Activated naive CD4-positive, alpha-beta T cell treated with anti-CD3 and anti-CD28 coated beads, Interleukin-2, amount 50 U/mL, for 72 hours (primary cell): Measurements from ENCODE around the gene NUP205. TPM values are rescaled to one million over a fixed set of nuclear protein-coding genes. Genes with fewer than 3 reads are reported as not detected.
"Not testable (repeated sequence)": the region's sequence is repeated elsewhere in the genome, so short reads cannot be mapped to it uniquely, and the experiment has no call there.

Source experiments
- ATAC-seq, 2 donors: fragments of 150-1000 bp; cut with Tn5 transposase; 2 replicates each; pipeline ENCODE4 v1.10.0; 2021; ENCODE audit warnings: mild to moderate bottlenecking in 2 of 2, moderate library complexity in 2 of 2
- DNase-seq, 2 donors: peaks; one replicate each; pipeline ENCODE4 v3.0.0; 2021 to 2022; ENCODE audit warnings: low spot score in 2 of 2
- H3K27ac Mint-ChIP-seq, 2 donors: one replicate each; pipeline ENCODE4 v1.8.0; 2022; ENCODE audit warnings: mild to moderate bottlenecking in 2 of 2, mixed read lengths in 2 of 2
- H3K36me3 Mint-ChIP-seq, 2 donors: one replicate each; pipeline ENCODE4 v1.8.0; 2022; ENCODE audit warnings: mixed read lengths in 2 of 2
- H3K9me3 Mint-ChIP-seq, 2 donors: one replicate each; pipeline ENCODE4 v1.8.0; 2022; ENCODE audit warnings: mixed read lengths in 2 of 2
- total RNA-seq, 2 donors: library from RNA; stranded (reverse); gene quantifications; one replicate each; pipeline ENCODE4 v1.2.3, GENCODE V29; 2022

NUP205 gene
- total RNA-seq, 2 donors from 2014 or later: 61.5 to 156 TPM

GRCh38 chr7:135647755-135648154 is 90.0 kb downstream of the NUP205 start:
- no peaks in the 10 kb centered on the region for H3K9me3 Mint-ChIP-seq
- ATAC-seq (no peak), DNase-seq (no peak)
- peaks cover 0 to 7% of the 10 kb centered on the region in 2 donors for H3K36me3 Mint-ChIP-seq
- no peak overlapping the region for H3K27ac Mint-ChIP-seq

GRCh38 chr7:135648235-135648634 is 90.5 kb downstream of the NUP205 start:
- Mint-ChIP-seq H3K27ac (no peak overlapping the region), H3K9me3 (no peaks in the 10 kb centered on the region), H3K36me3 (peaks cover 0 to 7% of the 10 kb centered on the region in 2 donors)
- DNase-seq (no peak), ATAC-seq (no peak)

- H3K36me3 Mint-ChIP-seq: no peaks in the 10 kb centered on the region
- H3K9me3 Mint-ChIP-seq: no peaks in the 10 kb centered on the region
- ATAC-seq: no peak
- H3K27ac Mint-ChIP-seq: no peak overlapping the region
- DNase-seq: no peak
These were observed 93.3 kb downstream of the NUP205 start for GRCh38 chr7:135650831-135651573.

GRCh38 chr7:135653340-135654080 is 95.8 kb downstream of the NUP205 start:
- Mint-ChIP-seq H3K9me3 (no peaks in the 10 kb centered on the region), H3K27ac (peak overlapping the region in 1 of 2 donors; percentile 22), H3K36me3 (no peaks in the 10 kb centered on the region)
- ATAC-seq: no peak
- no peak for DNase-seq

- no peak for DNase-seq
- H3K27ac Mint-ChIP-seq: no peak overlapping the region
These were observed 100.8 kb downstream of the NUP205 start for GRCh38 chr7:135658564-135658963.

GRCh38 chr7:135659159-135659846 is 101.6 kb downstream of the NUP205 start:
- no peak for ATAC-seq
- Mint-ChIP-seq H3K27ac (no peak overlapping the region), H3K36me3 (peaks cover 13 to 14% of the 10 kb centered on the region in 2 donors), H3K9me3 (no peaks in the 10 kb centered on the region)
- no peak for DNase-seq

More at GRCh38 chr7:135658564-135658963, 100.8 kb downstream of the NUP205 start:
- Mint-ChIP-seq H3K36me3 (peaks cover 13 to 14% of the 10 kb centered on the region in 2 donors), H3K9me3 (no peaks in the 10 kb centered on the region)
- ATAC-seq: no peak

- Mint-ChIP-seq H3K36me3 (peaks cover 13 to 20% of the 10 kb centered on the region in 2 donors), H3K9me3 (no peaks in the 10 kb centered on the region), H3K27ac (peak overlapping the region; percentile 77 to 92)
- ATAC-seq (peak; percentile 0 to 1), DNase-seq (no peak)
These were observed 103.8 kb downstream of the NUP205 start for GRCh38 chr7:135661311-135662122.

GRCh38 chr7:135662123-135662372 is 104.3 kb downstream of the NUP205 start:
- ATAC-seq: peak in 1 of 2 donors; percentile 20
- Mint-ChIP-seq H3K36me3 (peaks cover 13 to 23% of the 10 kb centered on the region in 2 donors), H3K27ac (peak overlapping the region; percentile 77 to 92), H3K9me3 (no peaks in the 10 kb centered on the region)
- no peak for DNase-seq

- Mint-ChIP-seq H3K27ac (peak within 1 kb of the TSS; percentile 92 to 98), H3K9me3 (no peaks in the 10 kb centered on the region), H3K36me3 (peaks cover 13 to 25% of the 10 kb centered on the region in 2 donors)
- DNase-seq (peak; percentile 94 to 98), ATAC-seq (peak; percentile 85 to 92)
These were observed 104.8 kb downstream of the NUP205 start, which contains the start of gene STMP1 for GRCh38 chr7:135662373-135663114. TSS of gene STMP1 (plus strand) at chr7:135662514.

- no peak for DNase-seq
- Mint-ChIP-seq H3K9me3 (no peaks in the 10 kb centered on the region), H3K27ac (peak overlapping the region; percentile 92 to 97), H3K36me3 (peaks cover 19 to 38% of the 10 kb centered on the region in 2 donors)
- ATAC-seq: peak; percentile 30 to 77
These were observed 106.4 kb downstream of the NUP205 start for GRCh38 chr7:135664046-135664589.

- ATAC-seq (no peak), DNase-seq (no peak)
- H3K36me3 Mint-ChIP-seq: peaks cover 19 to 38% of the 10 kb centered on the region in 2 donors
- no peaks in the 10 kb centered on the region for H3K9me3 Mint-ChIP-seq
- no peak overlapping the region for H3K27ac Mint-ChIP-seq
These were observed 107.3 kb downstream of the NUP205 start for GRCh38 chr7:135665042-135665441.

- Mint-ChIP-seq H3K9me3 (no peaks in the 10 kb centered on the region), H3K27ac (no peak overlapping the region), H3K36me3 (peaks cover 19 to 38% of the 10 kb centered on the region in 2 donors)
- ATAC-seq: no peak
- DNase-seq: no peak
These were observed 108.4 kb downstream of the NUP205 start for GRCh38 chr7:135666156-135666555.

GRCh38 chr7:135666846-135667245 is 109.1 kb downstream of the NUP205 start:
- ATAC-seq (no peak), DNase-seq (no peak)
- H3K27ac Mint-ChIP-seq: no peak overlapping the region
- H3K36me3 Mint-ChIP-seq: peaks cover 15 to 32% of the 10 kb centered on the region in 2 donors
- H3K9me3 Mint-ChIP-seq: no peaks in the 10 kb centered on the region

- not testable (repeated sequence) for H3K27ac Mint-ChIP-seq, ATAC-seq, H3K9me3 Mint-ChIP-seq, DNase-seq
- H3K36me3 Mint-ChIP-seq: peaks cover 9 to 28% of the 10 kb centered on the region in 2 donors
These were observed 109.9 kb downstream of the NUP205 start for GRCh38 chr7:135667626-135668025.

GRCh38 chr7:135668852-135669395 is 111.2 kb downstream of the NUP205 start:
- ATAC-seq, H3K9me3 Mint-ChIP-seq, H3K27ac Mint-ChIP-seq, DNase-seq: not testable (repeated sequence)
- peaks cover 6 to 24% of the 10 kb centered on the region in 2 donors for H3K36me3 Mint-ChIP-seq
